SK-N-SH treated with all-trans-retinoic acid at 6 μM for 48 hours (cell line): ENCODE data around the gene NCOA6.

Source experiments
- ARNTL ChIP-seq: fragments of 450-650 bp; formaldehyde crosslinking; IDR thresholded peaks from 2 replicates; pipeline ENCODE4 v1.5.0; 2020; ENCODE audit warnings: low read depth, mild to moderate bottlenecking, moderate library complexity, borderline replicate concordance
- ISL1 ChIP-seq: fragments of 250-450 bp; sonication (Bioruptor Pico); IDR thresholded peaks from 2 replicates; pipeline ENCODE4 v2.1.2; 2022; ENCODE audit warnings: mild to moderate bottlenecking, moderate library complexity
- PATZ1 ChIP-seq: fragments of 250-450 bp; sonication (Bioruptor Pico); IDR thresholded peaks from 2 replicates; pipeline ENCODE4 v1.8.0; 2020; ENCODE audit warnings: mild to moderate bottlenecking, moderate library complexity, borderline replicate concordance
- PPARA ChIP-seq: fragments of 250-450 bp; sonication (Bioruptor Pico); IDR thresholded peaks from 2 replicates; pipeline ENCODE4 v1.5.0; 2020; ENCODE audit warnings: mild to moderate bottlenecking, borderline replicate concordance
- RARB ChIP-seq: fragments of 250-450 bp; sonication (Bioruptor Pico); IDR thresholded peaks from 2 replicates; pipeline ENCODE4 v1.8.0; 2021; ENCODE audit warnings: mild to moderate bottlenecking, moderate library complexity
- TOX ChIP-seq: fragments of 250-450 bp; sonication (Bioruptor Pico); IDR thresholded peaks from 2 replicates; pipeline ENCODE4 v1.8.0; 2021; ENCODE audit warnings: mild to moderate bottlenecking, moderate library complexity, borderline replicate concordance
- ZC3H10 ChIP-seq: fragments of 250-450 bp; sonication (Bioruptor Pico); IDR thresholded peaks from 2 replicates; pipeline ENCODE4 v1.5.1; 2021; ENCODE audit warnings: mild to moderate bottlenecking, moderate library complexity
- ZFP3 ChIP-seq: fragments of 250-450 bp; sonication (Bioruptor Pico); IDR thresholded peaks from 2 replicates; pipeline ENCODE4 v1.5.0; 2020; ENCODE audit warnings: mild to moderate bottlenecking, moderate library complexity
- ZFP30 ChIP-seq: fragments of 450-650 bp; formaldehyde crosslinking; IDR thresholded peaks from 2 replicates; pipeline ENCODE4 v1.5.0; 2022; ENCODE audit warnings: mild to moderate bottlenecking, moderate library complexity
- ZNF70 ChIP-seq: fragments of 450-650 bp; formaldehyde crosslinking; IDR thresholded peaks from 2 replicates; pipeline ENCODE4 v1.5.0; 2020; ENCODE audit warnings: mild to moderate bottlenecking, moderate library complexity
- ZNF8 ChIP-seq: fragments of 450-650 bp; formaldehyde crosslinking; IDR thresholded peaks from 2 replicates; pipeline ENCODE4 v1.5.0; 2020; ENCODE audit warnings: mild to moderate bottlenecking, moderate library complexity
- TF ChIP-seq, protein P1 (sequence below): fragments of 250-450 bp; sonication (Bioruptor Pico); IDR thresholded peaks from 2 replicates; pipeline ENCODE4 v1.5.1; 2020; ENCODE audit warnings: low read depth, mild to moderate bottlenecking, moderate library complexity

GRCh38 chr20:34792687-34793363, 32.6 kb downstream of the NCOA6 start:
- no peak for TF ChIP-seq ISL1
- TF ChIP-seq ARNTL (CRISPR knock-in tag), result no peak
- no peak for TF ChIP-seq PPARA (CRISPR knock-in tag)
- TF ChIP-seq RARB (CRISPR knock-in tag), result no peak
- TF ChIP-seq, protein P1, sequence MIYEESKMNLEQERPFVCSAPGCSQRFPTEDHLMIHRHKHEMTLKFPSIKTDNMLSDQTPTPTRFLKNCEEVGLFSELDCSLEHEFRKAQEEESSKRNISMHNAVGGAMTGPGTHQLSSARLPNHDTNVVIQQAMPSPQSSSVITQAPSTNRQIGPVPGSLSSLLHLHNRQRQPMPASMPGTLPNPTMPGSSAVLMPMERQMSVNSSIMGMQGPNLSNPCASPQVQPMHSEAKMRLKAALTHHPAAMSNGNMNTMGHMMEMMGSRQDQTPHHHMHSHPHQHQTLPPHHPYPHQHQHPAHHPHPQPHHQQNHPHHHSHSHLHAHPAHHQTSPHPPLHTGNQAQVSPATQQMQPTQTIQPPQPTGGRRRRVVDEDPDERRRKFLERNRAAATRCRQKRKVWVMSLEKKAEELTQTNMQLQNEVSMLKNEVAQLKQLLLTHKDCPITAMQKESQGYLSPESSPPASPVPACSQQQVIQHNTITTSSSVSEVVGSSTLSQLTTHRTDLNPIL (CRISPR knock-in tag), result no peak
- TF ChIP-seq TOX (CRISPR knock-in tag), result no peak
- no peak for TF ChIP-seq ZNF8 (CRISPR knock-in tag)
- no peak for TF ChIP-seq PATZ1 (CRISPR knock-in tag)
- no peak for TF ChIP-seq ZNF70 (CRISPR knock-in tag)
- no peak for TF ChIP-seq ZFP3
- TF ChIP-seq ZC3H10 (CRISPR knock-in tag), result no peak
- no peak for TF ChIP-seq ZFP30
